HG03439 (cell line): ENCODE data around the gene PBX4.

Source experiments
- ATAC-seq: cut with Tn5 transposase; IDR thresholded peaks from one replicate; pipeline ENCODE4 v1.9.1; 2021; ENCODE audit warnings: mild to moderate bottlenecking, moderate library complexity; ENCODE audit not compliant: unreplicated experiment

PBX4 gene

GRCh38 chr19:19541616-19542015 lies 76.9 kb downstream of the PBX4 start:
- ATAC-seq = no peak

DNA sequence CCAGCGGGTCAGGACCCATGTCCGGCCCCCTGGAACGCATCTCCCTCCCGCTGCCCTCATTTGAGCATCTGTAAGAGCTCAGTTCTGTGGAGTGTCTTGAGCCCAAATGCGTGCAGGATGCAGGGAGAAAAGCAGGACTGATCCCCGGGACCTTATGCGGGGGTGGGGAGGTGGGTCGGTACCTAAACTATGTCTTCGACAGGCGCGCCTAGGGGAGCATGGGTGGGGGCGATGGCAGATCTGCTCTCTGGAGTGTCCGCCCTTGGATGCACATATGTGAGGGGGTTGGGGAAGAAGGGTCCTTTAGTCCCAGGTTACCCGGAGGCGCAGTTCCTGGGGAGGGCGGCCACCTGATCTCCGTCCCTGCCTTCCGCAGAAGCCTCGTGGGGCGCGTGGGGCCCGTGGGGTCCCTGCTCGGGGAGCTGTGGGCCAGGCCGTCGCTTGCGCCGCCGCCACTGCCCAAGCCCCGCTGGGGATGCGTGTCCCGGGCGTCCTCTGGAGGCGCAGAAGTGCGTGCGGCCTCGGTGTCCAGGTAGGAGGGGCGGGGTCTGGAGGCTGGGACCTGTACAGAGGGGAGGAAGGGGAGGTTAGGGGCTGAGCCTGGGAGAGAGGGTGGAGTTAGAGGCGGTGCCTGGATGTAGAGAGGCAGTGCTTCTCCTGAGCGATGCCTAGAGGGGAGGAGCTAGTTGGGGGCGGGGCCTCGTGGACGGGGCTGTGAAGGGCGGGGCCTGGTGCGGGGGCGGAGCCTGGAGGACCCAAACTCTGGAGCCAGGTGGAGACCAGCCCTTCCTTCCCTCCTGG lies 77.6 kb downstream of the PBX4 start:
- ATAC-seq = no peak

GRCh38 chr19:19540064-19540714 lies 78.3 kb downstream of the PBX4 start:
- no peak for ATAC-seq

DNA sequence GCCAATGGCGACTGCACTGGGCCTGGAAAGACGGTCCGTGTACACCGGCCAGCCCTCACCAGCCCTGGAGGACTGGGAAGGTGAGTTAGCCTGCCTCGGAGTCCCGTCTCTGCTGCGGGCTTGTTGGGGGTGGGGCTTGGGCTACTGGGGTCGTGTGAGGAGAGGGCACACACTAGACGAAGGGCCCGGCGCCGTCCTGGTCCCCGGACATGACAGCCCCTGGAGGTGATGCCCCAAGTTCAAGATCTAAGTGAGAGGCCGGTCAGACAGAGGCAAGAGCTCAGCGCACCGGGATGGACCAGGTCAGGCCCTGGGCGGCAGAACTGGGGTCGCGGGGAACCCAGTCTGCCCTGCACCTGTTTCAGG lies 78.8 kb downstream of the PBX4 start:
- ATAC-seq = no peak

- no peak for ATAC-seq
These were observed 79.7 kb downstream of the PBX4 start for GRCh38 chr19:19538785-19539166.

DNA sequence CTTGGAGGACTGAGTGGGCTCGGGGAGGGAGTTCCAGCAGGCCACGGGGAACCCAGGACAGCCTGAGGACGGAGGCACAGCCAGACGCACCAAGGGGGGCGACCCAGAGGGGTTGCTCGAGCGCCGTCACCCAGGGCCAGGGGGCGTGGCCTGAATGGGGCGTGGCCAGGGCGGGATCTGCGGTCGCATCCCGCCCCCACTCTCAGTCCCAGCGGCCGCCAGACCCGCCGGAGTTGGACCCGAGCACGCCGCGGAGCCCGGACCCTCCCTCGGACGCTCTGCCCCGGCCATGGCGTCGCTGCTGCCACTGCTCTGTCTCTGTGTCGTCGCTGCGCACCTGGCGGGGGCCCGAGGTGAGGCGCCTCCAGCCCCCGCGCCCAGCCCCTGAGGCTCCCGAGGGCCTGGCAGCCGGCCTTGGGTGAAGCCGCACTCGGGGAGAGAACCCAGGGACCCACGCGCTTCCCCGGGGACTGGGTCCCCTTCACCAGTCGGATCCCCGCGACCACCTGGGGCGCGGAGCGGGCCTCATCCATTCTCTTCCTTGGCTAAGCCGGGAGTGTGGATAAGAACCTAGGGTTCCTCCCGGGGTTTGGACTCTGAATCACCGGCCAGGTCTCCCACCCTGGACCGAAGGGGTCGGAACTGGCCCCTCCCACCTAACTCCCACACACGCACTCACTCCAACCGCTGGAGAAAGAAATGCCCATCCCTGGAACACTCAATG lies 80.3 kb downstream of the PBX4 start, which contains the start of gene CILP2:
CILP2 (plus strand) TSS at position 205 of the 724 bp plus-strand sequence; CDS start at position 290, 85 bp downstream.
- ATAC-seq = no peak

DNA sequence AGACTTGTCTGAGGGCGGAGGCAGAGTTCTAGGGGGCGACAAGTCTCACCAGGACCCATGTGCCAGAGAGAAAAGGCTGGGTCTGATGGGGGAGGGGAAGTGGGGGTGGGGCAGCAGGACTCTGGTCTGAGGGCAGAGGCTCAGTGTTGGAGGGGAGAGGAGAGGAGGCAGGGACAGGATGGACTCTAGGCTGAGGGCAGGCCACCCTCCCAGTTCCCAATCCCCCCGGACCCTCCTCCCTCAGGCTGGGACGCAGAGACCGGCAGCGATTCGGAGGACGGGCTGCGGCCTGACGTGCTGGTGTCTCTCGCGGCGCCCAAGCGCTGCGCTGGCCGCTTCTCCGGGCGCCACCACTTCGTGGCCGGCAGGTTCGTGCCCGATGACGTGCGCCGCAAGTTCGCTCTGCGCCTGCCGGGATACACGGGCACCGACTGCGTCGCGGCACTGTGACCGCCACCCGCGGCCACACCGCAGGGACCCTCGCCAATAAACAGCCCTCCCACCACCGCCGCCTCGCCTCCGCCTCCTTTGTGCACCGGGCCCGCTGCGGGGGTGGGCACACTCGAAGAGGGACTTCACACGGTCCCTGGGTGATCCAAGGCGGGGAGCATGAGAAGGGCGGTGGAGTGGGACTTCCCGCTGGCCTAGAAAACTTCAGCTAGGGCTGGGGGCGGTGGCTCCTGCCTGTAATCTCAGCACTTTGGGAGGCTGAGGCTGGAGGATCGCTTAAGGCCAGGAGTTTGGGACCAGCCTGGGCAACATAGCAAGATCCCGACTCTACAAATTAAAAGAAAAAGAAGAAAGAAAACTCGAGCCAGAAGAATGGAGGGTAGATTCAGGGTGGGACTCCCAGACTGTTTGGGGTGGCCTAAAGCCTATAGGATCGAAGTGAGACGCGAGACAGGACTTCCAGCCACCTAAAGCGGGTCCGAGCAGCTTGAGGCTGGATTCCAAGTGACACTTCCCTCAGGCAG lies 81.1 kb downstream of the PBX4 start:
- ATAC-seq = no peak

GRCh38 chr19:19535311-19536191 lies 82.9 kb downstream of the PBX4 start:
- ATAC-seq = no peak

- ATAC-seq = no peak
These were observed 83.8 kb downstream of the PBX4 start for GRCh38 chr19:19534556-19535265.

DNA sequence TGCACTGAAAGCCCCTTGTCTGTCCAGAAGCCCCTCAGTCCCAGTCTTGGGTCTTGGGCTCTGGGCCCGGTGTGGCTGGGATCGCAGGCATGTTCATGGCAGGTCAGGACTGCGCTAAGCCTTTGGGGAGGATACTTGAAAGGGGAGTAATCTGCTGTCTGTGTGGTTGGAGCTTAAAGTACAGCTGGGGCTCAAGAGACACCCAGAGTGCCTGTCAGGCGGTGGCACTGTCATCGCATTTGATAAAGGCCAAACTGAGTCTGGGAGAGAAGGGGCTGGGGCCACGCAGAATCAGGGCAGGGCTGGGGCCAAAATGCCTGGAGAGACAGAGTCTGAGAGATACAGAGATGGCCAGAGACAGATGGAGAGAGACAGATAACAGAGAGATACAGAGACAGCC lies 84.6 kb downstream of the PBX4 start:
- ATAC-seq = no peak

- ATAC-seq = no peak
These were observed 85.4 kb downstream of the PBX4 start for GRCh38 chr19:19532806-19533701.

- ATAC-seq = no peak
These were observed 86.3 kb downstream of the PBX4 start for GRCh38 chr19:19531951-19532805.

DNA sequence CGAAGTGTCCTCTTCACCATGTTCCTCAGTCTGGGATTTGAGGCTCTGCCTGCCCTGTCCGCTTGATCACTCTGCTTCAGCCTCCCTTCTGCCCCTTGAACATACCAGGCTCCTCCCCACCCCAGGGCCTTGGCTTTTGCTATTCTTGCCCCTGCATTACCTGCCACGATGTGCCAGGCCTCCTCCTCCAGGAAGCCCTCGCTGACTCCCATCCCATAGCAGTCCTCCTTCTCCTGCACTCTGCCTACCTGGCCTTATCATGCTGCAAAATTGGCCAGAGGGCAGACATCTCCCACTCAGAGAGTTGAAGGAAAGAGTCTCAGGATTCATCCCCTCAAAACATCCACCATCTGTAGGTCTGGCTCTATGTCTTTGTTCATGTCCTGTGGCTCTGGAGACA lies 87.6 kb downstream of the PBX4 start:
- no peak for ATAC-seq

DNA sequence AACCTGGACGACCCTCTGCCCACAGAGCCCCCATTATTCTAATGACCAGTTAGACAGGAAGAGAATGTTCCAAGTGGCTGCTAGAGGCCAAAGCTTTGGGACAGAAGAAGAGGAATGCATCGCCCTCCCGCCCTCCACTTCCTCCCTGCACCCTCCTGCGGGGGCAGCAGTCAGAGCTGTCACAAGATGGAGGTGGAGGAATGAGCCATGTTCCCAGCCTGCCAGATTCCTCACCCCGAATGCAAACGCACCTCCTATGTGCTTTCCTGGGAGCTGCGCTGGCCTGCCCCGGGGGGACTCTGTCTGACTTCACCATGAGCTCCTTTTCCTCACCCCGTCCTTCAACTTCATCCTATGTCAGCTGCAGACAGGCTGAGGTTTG lies 88.1 kb downstream of the PBX4 start:
- no peak for ATAC-seq

GRCh38 chr19:19529783-19530422 lies 88.6 kb downstream of the PBX4 start:
- ATAC-seq = no peak

GRCh38 chr19:19528721-19529490 lies 89.6 kb downstream of the PBX4 start, which contains the start of gene YJEFN3:
YJEFN3 (plus strand) TSS chr19:19528911; CDS start chr19:19528933, 22 bp downstream.
- no peak for ATAC-seq
